Tibial artery (tissue), 4 donors: Measurements from ENCODE around the gene LYPD3.

Source experiments
- DNase-seq, 2 donors: peaks; one replicate each; pipeline ENCODE4 v3.0.0-alpha.2; 2019
- H3K27ac ChIP-seq, 2 donors: fragments of 200-600 bp; sonication (generic) in 1 of 2; 1 replicate in 1 of 2; 2 replicates in 1 of 2; pipeline ENCODE4 v1.5.1; 2018 to 2019; ENCODE audit warnings: mild to moderate bottlenecking in 1 of 2
- H3K27me3 ChIP-seq, 2 donors: fragments of 200-600 bp; sonication (generic) in 1 of 2; one replicate each; pipeline versions ENCODE4 v1.5.1 to v1.6.0; 2016 to 2019
- H3K36me3 ChIP-seq, 3 donors: fragments of 200-600 bp; sonication (generic) in 2 of 3; one replicate each; pipeline ENCODE4 v1.5.1; 2016 to 2019; ENCODE audit warnings: mild to moderate bottlenecking in 2 of 3
- H3K4me1 ChIP-seq, 4 donors: fragments of 200-600 bp; sonication (generic) in 2 of 4; 1 replicate in 3 of 4; 2 replicates in 1 of 4; pipeline ENCODE4 v1.5.1; 2016 to 2019
- H3K4me3 ChIP-seq, 2 donors: fragments of 200-600 bp; sonication (generic) in 1 of 2; 1 replicate in 1 of 2; 2 replicates in 1 of 2; pipeline ENCODE4 v1.5.1; 2018 to 2019; ENCODE audit warnings: mild to moderate bottlenecking in 2 of 2
- H3K9me3 ChIP-seq, 3 donors: fragments of 200-600 bp; sonication (generic) in 1 of 3; one replicate each; pipeline ENCODE4 v1.5.1; 2016 to 2019
- CTCF ChIP-seq, 2 experiments: fragments of 200-600 bp in 1 of 2; fragments of 450-650 bp in 1 of 2; IDR thresholded peaks; one replicate each; pipeline ENCODE4 v1.5.1; 2017 to 2019; ENCODE audit warnings: antibody characterized with exemption in 2 of 2, mild to moderate bottlenecking in 1 of 2, moderate library complexity in 1 of 2
- intact Hi-C: fragments of 100-400 bp; cut with DNase I; formaldehyde crosslinking; loops from one replicate; pipeline ENCODE4 v1.15.0; 2023; ENCODE audit warnings: low total_unique reads

The LYPD3 gene

GRCh38 chr19:43490759-43491158 lies 25.4 kb upstream of the LYPD3 start:
- Histone ChIP-seq H3K27ac (no peak overlapping the region), H3K4me1 (no peaks in the 10 kb centered on the region), H3K4me3 (no peak overlapping the region), H3K27me3 (no peaks in the 10 kb centered on the region), H3K36me3 (peaks cover 0 to 26% (median 10%) of the 10 kb centered on the region in 3 donors), H3K9me3 (no peaks in the 10 kb centered on the region)
- no peak for DNase-seq
- no peak for TF ChIP-seq CTCF (IDR thresholded peaks at IDR 0.05)
- intact Hi-C loops, result no loop called here

GRCh38 chr19:43489979-43490599 lies 24.7 kb upstream of the LYPD3 start:
- no peak overlapping the region for H3K4me3 ChIP-seq
- DNase-seq, result no peak
- H3K27me3 ChIP-seq, result no peaks in the 10 kb centered on the region
- H3K36me3 ChIP-seq, result peaks cover 0 to 20% (median 7%) of the 10 kb centered on the region in 3 donors
- intact Hi-C loops, result no loop called here
- no peak for TF ChIP-seq CTCF (IDR thresholded peaks at IDR 0.05)
- H3K9me3 ChIP-seq, result no peaks in the 10 kb centered on the region
- H3K27ac ChIP-seq, result no peak overlapping the region
- no peaks in the 10 kb centered on the region for H3K4me1 ChIP-seq

GRCh38 chr19:43489310-43489709 lies 23.9 kb upstream of the LYPD3 start:
- DNase-seq, result no peak
- H3K36me3 ChIP-seq, result peaks cover 0 to 12% (median under 1%) of the 10 kb centered on the region in 3 donors
- H3K9me3 ChIP-seq, result no peaks in the 10 kb centered on the region
- intact Hi-C loops, result no loop called here
- H3K4me1 ChIP-seq, result no peaks in the 10 kb centered on the region
- H3K4me3 ChIP-seq, result no peak overlapping the region
- no peak overlapping the region for H3K27ac ChIP-seq
- no peak for TF ChIP-seq CTCF (IDR thresholded peaks at IDR 0.05)
- H3K27me3 ChIP-seq, result no peaks in the 10 kb centered on the region

GRCh38 chr19:43488179-43488578 lies 22.8 kb upstream of the LYPD3 start:
- Histone ChIP-seq H3K4me3 (no peak overlapping the region), H3K4me1 (no peaks in the 10 kb centered on the region), H3K36me3 (peaks cover 0 to 7% (median 0%) of the 10 kb centered on the region in 3 donors), H3K27ac (no peak overlapping the region), H3K27me3 (no peaks in the 10 kb centered on the region), H3K9me3 (no peaks in the 10 kb centered on the region)
- TF ChIP-seq CTCF (IDR thresholded peaks at IDR 0.05), result no peak
- no peak for DNase-seq
- intact Hi-C loops, result no loop called here

- no peak for DNase-seq
- Histone ChIP-seq H3K27me3 (no peaks in the 10 kb centered on the region), H3K36me3 (peaks cover 0 to 14% (median 0%) of the 10 kb centered on the region in 3 donors), H3K27ac (no peak overlapping the region), H3K4me1 (no peaks in the 10 kb centered on the region), H3K4me3 (no peak overlapping the region), H3K9me3 (no peaks in the 10 kb centered on the region)
- intact Hi-C loops, result no loop called here
- no peak for TF ChIP-seq CTCF (IDR thresholded peaks at IDR 0.05)
Observed at GRCh38 chr19:43486412-43486811, 21.0 kb upstream of the LYPD3 start.

- Histone ChIP-seq H3K27me3 (no peaks in the 10 kb centered on the region), H3K36me3 (peaks cover 0 to 19% (median 0%) of the 10 kb centered on the region in 3 donors), H3K9me3 (no peaks in the 10 kb centered on the region), H3K4me3 (no peak overlapping the region), H3K4me1 (no peaks in the 10 kb centered on the region), H3K27ac (no peak overlapping the region)
- intact Hi-C loops, result no loop called here
- DNase-seq, result no peak
- TF ChIP-seq CTCF (IDR thresholded peaks at IDR 0.05), result no peak
Observed at GRCh38 chr19:43485951-43486350, 20.5 kb upstream of the LYPD3 start.
